Body of pancreas (tissue), 4 donors: ENCODE measurements around the gene SPOCD1.

Experiments
- CTCF ChIP-seq, 7 experiments: fragments of 450-650 bp in 4 of 7; fragments of 200-600 bp in 3 of 7; sonication (generic) in 3 of 7; IDR thresholded peaks; one replicate each; pipeline ENCODE4 v1.5.1; 2016 to 2019; ENCODE audit warnings: antibody characterized with exemption in 7 of 7
- POLR2A ChIP-seq, 3 donors: fragments of 450-650 bp; IDR thresholded peaks; one replicate each; pipeline ENCODE4 v1.6.1; 2016; ENCODE audit warnings: antibody characterized with exemption in 3 of 3, mild to moderate bottlenecking in 2 of 3

- TF ChIP-seq CTCF (IDR thresholded peaks at IDR 0.05) (no peak), POLR2A (IDR thresholded peaks at IDR 0.05) (no peak)
Observed at GRCh38 chr1:31862071-31862470, 46.2 kb upstream of the SPOCD1 start.
